Measurements from ENCODE around the gene SELENOV. TPM values are rescaled to one million over a fixed set of nuclear protein-coding genes. Genes with fewer than 3 reads are reported as not detected.

Gene SELENOV
- total and polyA plus RNA-seq, 8 donors, result not detected

Other genes with a start within 250 kb of the SELENOV start
- gene IFNL2, start 246.7 kb upstream of the SELENOV start, total RNA-seq, result not detected
- gene IFNL2, start 246.7 kb upstream of the SELENOV start, polyA plus RNA-seq, result not detected
- not detected for gene IFNL1, start 218.7 kb upstream of the SELENOV start, total RNA-seq
- gene IFNL1, start 218.7 kb upstream of the SELENOV start, polyA plus RNA-seq, result not detected
- 1 to 10 TPM; 1.7 to 2.3 (median 2.2) TPM for gene LRFN1, start 194.3 kb upstream of the SELENOV start, total RNA-seq
- gene LRFN1, start 194.3 kb upstream of the SELENOV start, polyA plus RNA-seq, result 1 to 10 TPM in 1 of 2 donors, under 1 TPM in 1; 0.77 to 1.6 TPM
- 10 to 100 TPM in 2 of 6 donors, 1 to 10 TPM in 4; 1.7 to 17.3 (median 5.9) TPM for gene GMFG, start 179.1 kb upstream of the SELENOV start, total RNA-seq
- gene GMFG, start 179.1 kb upstream of the SELENOV start, polyA plus RNA-seq, result 10 to 100 TPM; 16.1 to 17.3 TPM
- 10 to 100 TPM; 24.1 to 46.4 (median 30.8) TPM for gene SAMD4B, start 172.7 kb upstream of the SELENOV start, total RNA-seq
- 100 to 1,000 TPM; 103 to 106 TPM for gene SAMD4B, start 172.7 kb upstream of the SELENOV start, polyA plus RNA-seq
- gene PAF1, start 124.0 kb upstream of the SELENOV start, total RNA-seq, result 10 to 100 TPM; 11.3 to 17.7 (median 14.6) TPM
- 10 to 100 TPM; 28.1 to 41.1 TPM for gene PAF1, start 124.0 kb upstream of the SELENOV start, polyA plus RNA-seq
- 10 to 100 TPM; 15.2 to 23.9 (median 17.5) TPM for gene MED29, start 123.8 kb upstream of the SELENOV start, total RNA-seq
- 10 to 100 TPM; 13.2 to 21.0 TPM for gene MED29, start 123.8 kb upstream of the SELENOV start, polyA plus RNA-seq
- gene ZFP36, start 108.3 kb upstream of the SELENOV start, total RNA-seq, result 10 to 100 TPM; 20.2 to 45.6 (median 31.9) TPM
- 100 to 1,000 TPM; 104 to 151 TPM for gene ZFP36, start 108.3 kb upstream of the SELENOV start, polyA plus RNA-seq
- 10 to 100 TPM in 1 of 6 donors, 1 to 10 TPM in 5; 3.1 to 15.0 (median 7.8) TPM for gene PLEKHG2, start 102.5 kb upstream of the SELENOV start, total RNA-seq
- gene PLEKHG2, start 102.5 kb upstream of the SELENOV start, polyA plus RNA-seq, result 10 to 100 TPM in 1 of 2 donors, 1 to 10 TPM in 1; 6.8 to 12.8 TPM
- gene RPS16, start 79.2 kb upstream of the SELENOV start, total RNA-seq, result 1,000 to 10,000 TPM in 5 of 6 donors, 100 to 1,000 TPM in 1; 920 to 1,759 (median 1,167) TPM
- gene RPS16, start 79.2 kb upstream of the SELENOV start, polyA plus RNA-seq, result 1,000 to 10,000 TPM; 1,276 to 1,384 TPM
- 10 to 100 TPM; 49.3 to 69.6 (median 54.0) TPM for gene SUPT5H, start 69.6 kb upstream of the SELENOV start, total RNA-seq
- 100 to 1,000 TPM; 172 to 229 TPM for gene SUPT5H, start 69.6 kb upstream of the SELENOV start, polyA plus RNA-seq
- 10 to 100 TPM; 15.2 to 27.5 (median 21.3) TPM for gene TIMM50, start 34.3 kb upstream of the SELENOV start, total RNA-seq
- 10 to 100 TPM; 38.6 to 40.4 TPM for gene TIMM50, start 34.3 kb upstream of the SELENOV start, polyA plus RNA-seq
- under 1 TPM in 1 of 6 donors, not detected in 5; 0.13 TPM for gene DLL3, start 16.2 kb upstream of the SELENOV start, total RNA-seq
- under 1 TPM in 1 of 2 donors, not detected in 1; 0.14 TPM for gene DLL3, start 16.2 kb upstream of the SELENOV start, polyA plus RNA-seq
- 1 to 10 TPM in 1 of 6 donors, under 1 TPM in 5; 0.63 to 1.1 (median 0.80) TPM for gene EID2B, start 17.7 kb downstream of the SELENOV start, total RNA-seq
- gene EID2B, start 17.7 kb downstream of the SELENOV start, polyA plus RNA-seq, result 1 to 10 TPM; 1.3 to 3.9 TPM
- 1 to 10 TPM; 3.3 to 7.5 (median 5.2) TPM for gene EID2, start 25.0 kb downstream of the SELENOV start, total RNA-seq
- 10 to 100 TPM in 1 of 2 donors, 1 to 10 TPM in 1; 6.7 to 10.8 TPM for gene EID2, start 25.0 kb downstream of the SELENOV start, polyA plus RNA-seq
- gene LGALS13, start 87.4 kb downstream of the SELENOV start, total RNA-seq, result not detected
- not detected for gene LGALS13, start 87.4 kb downstream of the SELENOV start, polyA plus RNA-seq
- not detected for gene LGALS16, start 140.8 kb downstream of the SELENOV start, total RNA-seq
- gene LGALS16, start 140.8 kb downstream of the SELENOV start, polyA plus RNA-seq, result not detected
- not detected for gene LGALS14, start 189.3 kb downstream of the SELENOV start, total RNA-seq
- gene LGALS14, start 189.3 kb downstream of the SELENOV start, polyA plus RNA-seq, result not detected
- 1 to 10 TPM in 1 of 6 donors, under 1 TPM in 1, not detected in 4; 0.47 to 1.4 TPM for gene CLC, start 222.9 kb downstream of the SELENOV start, total RNA-seq
- not detected for gene CLC, start 222.9 kb downstream of the SELENOV start, polyA plus RNA-seq